ENCODE results near the gene GFY. TPM values are rescaled to one million over a fixed set of nuclear protein-coding genes. Genes with fewer than 3 reads are reported as not detected.

The GFY gene
- total RNA-seq, 1 donor: not detected

GRCh38 chr19:49445997-49446396, 20.8 kb downstream of the GFY start:
- TF ChIP-seq CTCF (IDR thresholded peaks at IDR 0.05; ENCODE audit: insufficient read depth, low read length): no peak
- no peak overlapping the region for H3K4me3 ChIP-seq (ENCODE audit: low read depth, low read length)
- no peak for DNase-seq (ENCODE audit: low read depth)

- no peak for TF ChIP-seq CTCF (IDR thresholded peaks at IDR 0.05; ENCODE audit: insufficient read depth, low read length)
- H3K4me3 ChIP-seq (ENCODE audit: low read depth, low read length): no peak overlapping the region
- peak; percentile 20 for DNase-seq (ENCODE audit: low read depth)
Observed at GRCh38 chr19:49447485-49448431, 22.6 kb downstream of the GFY start.

- no peak for TF ChIP-seq CTCF (IDR thresholded peaks at IDR 0.05; ENCODE audit: insufficient read depth, low read length)
- no peak for DNase-seq (ENCODE audit: low read depth)
- H3K4me3 ChIP-seq (ENCODE audit: low read depth, low read length): no peak overlapping the region
Observed at GRCh38 chr19:49448432-49448786, 23.2 kb downstream of the GFY start.

GRCh38 chr19:49450405-49450804, 25.2 kb downstream of the GFY start:
- no peak for TF ChIP-seq CTCF (IDR thresholded peaks at IDR 0.05; ENCODE audit: insufficient read depth, low read length)
- no peak overlapping the region for H3K4me3 ChIP-seq (ENCODE audit: low read depth, low read length)
- no peak for DNase-seq (ENCODE audit: low read depth)

- peak within 1 kb of the TSS; percentile 97 for H3K4me3 ChIP-seq (ENCODE audit: low read depth, low read length)
- TF ChIP-seq CTCF (IDR thresholded peaks at IDR 0.05; ENCODE audit: insufficient read depth, low read length): peak; percentile 47
- peak; percentile 99 for DNase-seq (ENCODE audit: low read depth)
Observed at GRCh38 chr19:49451430-49452181, 26.4 kb downstream of the GFY start, which contains the start of gene PIH1D1. Gene PIH1D1 (minus strand): TSS chr19:49451814. CDS start chr19:49451574, 240 bp downstream.

- peak; percentile 97 for DNase-seq (ENCODE audit: low read depth)
- no peak for TF ChIP-seq CTCF (IDR thresholded peaks at IDR 0.05; ENCODE audit: insufficient read depth, low read length)
- H3K4me3 ChIP-seq (ENCODE audit: low read depth, low read length): peak within 1 kb of the TSS; percentile 83
Observed at GRCh38 chr19:49453013-49453756, 28.0 kb downstream of the GFY start, which contains the start of gene ALDH16A1. Gene ALDH16A1 (plus strand): TSS chr19:49453225. CDS start chr19:49453332, 107 bp downstream.
